ENCODE data around the gene PELI2. TPM values are rescaled to one million over a fixed set of nuclear protein-coding genes. Genes with fewer than 3 reads are reported as not detected.

The PELI2 gene
- total RNA-seq, 2 donors from 2014 or later = 4.4 to 7.0 TPM

GRCh38 chr14:56150645-56151345 is 32.6 kb downstream of the PELI2 start:
- TF ChIP-seq, protein P1, sequence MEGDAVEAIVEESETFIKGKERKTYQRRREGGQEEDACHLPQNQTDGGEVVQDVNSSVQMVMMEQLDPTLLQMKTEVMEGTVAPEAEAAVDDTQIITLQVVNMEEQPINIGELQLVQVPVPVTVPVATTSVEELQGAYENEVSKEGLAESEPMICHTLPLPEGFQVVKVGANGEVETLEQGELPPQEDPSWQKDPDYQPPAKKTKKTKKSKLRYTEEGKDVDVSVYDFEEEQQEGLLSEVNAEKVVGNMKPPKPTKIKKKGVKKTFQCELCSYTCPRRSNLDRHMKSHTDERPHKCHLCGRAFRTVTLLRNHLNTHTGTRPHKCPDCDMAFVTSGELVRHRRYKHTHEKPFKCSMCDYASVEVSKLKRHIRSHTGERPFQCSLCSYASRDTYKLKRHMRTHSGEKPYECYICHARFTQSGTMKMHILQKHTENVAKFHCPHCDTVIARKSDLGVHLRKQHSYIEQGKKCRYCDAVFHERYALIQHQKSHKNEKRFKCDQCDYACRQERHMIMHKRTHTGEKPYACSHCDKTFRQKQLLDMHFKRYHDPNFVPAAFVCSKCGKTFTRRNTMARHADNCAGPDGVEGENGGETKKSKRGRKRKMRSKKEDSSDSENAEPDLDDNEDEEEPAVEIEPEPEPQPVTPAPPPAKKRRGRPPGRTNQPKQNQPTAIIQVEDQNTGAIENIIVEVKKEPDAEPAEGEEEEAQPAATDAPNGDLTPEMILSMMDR (IDR thresholded peaks at IDR 0.05) = no peak
- no peak for DNase-seq (ENCODE audit: low spot score)
- Histone ChIP-seq H3K9me3 (no peaks in the 10 kb centered on the region), H3K4me3 (no peak overlapping the region), H3K27ac (no peak overlapping the region), H3K27me3 (no peaks in the 10 kb centered on the region), H3K36me3 (no peaks in the 10 kb centered on the region), H3K4me1 (no peaks in the 10 kb centered on the region)

DNA sequence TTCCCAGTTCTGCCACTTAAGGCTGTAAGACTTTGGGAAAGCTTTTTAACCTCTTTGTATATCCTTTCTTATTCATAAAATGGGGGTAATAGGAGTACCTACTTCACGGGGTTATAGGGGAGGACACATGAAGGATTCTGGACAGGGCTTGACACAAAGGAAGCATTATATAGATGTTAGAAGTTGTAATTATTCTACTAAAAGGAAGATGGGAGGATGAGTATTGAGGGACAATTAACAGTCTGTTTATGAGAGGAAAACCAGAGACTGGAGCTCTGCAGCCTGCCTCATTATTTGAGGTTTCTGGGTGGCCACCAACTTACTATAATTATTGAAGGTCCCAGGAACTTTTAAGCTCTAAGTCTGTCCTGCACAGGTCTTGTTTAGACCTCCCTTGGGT is 34.0 kb downstream of the PELI2 start:
- Histone ChIP-seq H3K27me3 (no peaks in the 10 kb centered on the region), H3K9me3 (no peaks in the 10 kb centered on the region), H3K4me3 (no peak overlapping the region), H3K27ac (no peak overlapping the region), H3K36me3 (no peaks in the 10 kb centered on the region), H3K4me1 (no peaks in the 10 kb centered on the region)
- DNase-seq (ENCODE audit: low spot score) = no peak
- TF ChIP-seq, protein P1 (IDR thresholded peaks at IDR 0.05) = no peak

- Histone ChIP-seq H3K9me3 (no peaks in the 10 kb centered on the region), H3K27me3 (no peaks in the 10 kb centered on the region), H3K36me3 (no peaks in the 10 kb centered on the region), H3K27ac (no peak overlapping the region), H3K4me3 (no peak overlapping the region), H3K4me1 (no peaks in the 10 kb centered on the region)
- no peak for DNase-seq (ENCODE audit: low spot score)
- TF ChIP-seq, protein P1 (IDR thresholded peaks at IDR 0.05) = no peak
Measured at GRCh38 chr14:56153267-56153666, 35.1 kb downstream of the PELI2 start.

GRCh38 chr14:56154321-56154720 is 36.1 kb downstream of the PELI2 start:
- no peak overlapping the region for H3K4me3 ChIP-seq
- no peak for DNase-seq (ENCODE audit: low spot score)
- TF ChIP-seq, protein P1 (IDR thresholded peaks at IDR 0.05) = no peak
- H3K9me3 ChIP-seq = no peaks in the 10 kb centered on the region
- H3K27me3 ChIP-seq = no peaks in the 10 kb centered on the region
- no peaks in the 10 kb centered on the region for H3K36me3 ChIP-seq
- H3K27ac ChIP-seq = no peak overlapping the region
- H3K4me1 ChIP-seq = no peaks in the 10 kb centered on the region

DNA sequence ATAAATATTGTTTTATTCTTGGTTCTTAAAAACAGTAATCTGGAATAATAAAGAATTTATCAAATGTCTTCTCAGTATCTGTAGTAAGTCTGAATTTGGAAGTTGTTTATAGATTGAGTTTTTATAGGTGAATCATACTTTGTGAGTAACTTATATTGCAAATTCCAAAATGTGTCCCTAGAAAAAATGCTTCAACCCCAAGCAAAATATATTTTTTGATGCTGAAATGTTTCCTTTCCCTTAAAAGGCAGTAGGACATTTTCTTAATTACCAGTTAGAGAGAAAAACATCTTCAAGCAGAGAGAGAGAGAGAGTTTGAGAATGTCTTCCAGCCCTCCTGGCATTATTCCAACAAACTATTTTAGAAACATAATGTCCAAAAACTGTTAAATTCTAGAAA is 37.9 kb downstream of the PELI2 start:
- no peak for DNase-seq (ENCODE audit: low spot score)
- Histone ChIP-seq H3K4me3 (no peak overlapping the region), H3K27me3 (no peaks in the 10 kb centered on the region), H3K36me3 (no peaks in the 10 kb centered on the region), H3K4me1 (peaks cover 0 to 10% of the 10 kb centered on the region in 2 donors), H3K9me3 (no peaks in the 10 kb centered on the region), H3K27ac (no peak overlapping the region)
- TF ChIP-seq, protein P1 (IDR thresholded peaks at IDR 0.05) = no peak

DNA sequence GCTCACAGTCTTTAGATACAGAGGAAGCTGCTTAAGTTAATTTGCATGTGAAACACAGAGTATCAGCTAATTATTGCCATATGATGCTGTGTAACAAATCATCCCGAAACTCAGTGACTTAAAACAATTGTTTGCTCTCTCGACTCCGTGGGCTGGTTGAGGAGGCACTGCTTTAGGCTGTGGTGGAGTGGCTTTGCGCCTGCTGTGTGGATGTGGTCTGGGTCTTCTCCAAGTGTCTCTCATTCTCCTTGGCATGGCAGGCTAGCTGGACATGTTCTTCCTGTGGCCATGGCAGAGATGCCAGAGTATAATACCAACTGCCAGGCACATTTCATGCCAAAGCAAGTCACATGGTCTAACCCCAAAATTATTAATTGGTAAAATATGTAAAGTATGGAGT is 40.9 kb downstream of the PELI2 start:
- peaks cover 0 to 14% of the 10 kb centered on the region in 2 donors for H3K9me3 ChIP-seq
- no peak overlapping the region for H3K27ac ChIP-seq
- no peaks in the 10 kb centered on the region for H3K27me3 ChIP-seq
- no peak for DNase-seq (ENCODE audit: low spot score)
- H3K36me3 ChIP-seq = no peaks in the 10 kb centered on the region
- TF ChIP-seq, protein P1 (IDR thresholded peaks at IDR 0.05) = no peak
- H3K4me3 ChIP-seq = no peak overlapping the region
- peaks cover 0 to 10% of the 10 kb centered on the region in 2 donors for H3K4me1 ChIP-seq

All from right atrium auricular region (tissue), 2 donors.